K562 (cell line): ENCODE measurements around the gene RHOV. TPM values are rescaled to one million over a fixed set of nuclear protein-coding genes. Genes with fewer than 3 reads are reported as not detected.

Experiments used
- ATAC-seq: fragments of 200-7000 bp; cut with Tn5 transposase; 3 replicates; pipeline ENCODE4 v1.9.1; 2020; ENCODE audit warnings: moderate library complexity
- BruUV-seq: library from RNA; stranded (reverse); fragments of 400-500 nt; replicated peaks from 2 replicates; lab custom pipeline; 2021; lab: Mats Ljungman, UMichigan
- CTCF ChIA-PET: fragments of 300-600 bp; formaldehyde crosslinking; extraction: SDS; loops from one replicate; lab custom pipeline; 2021; ENCODE audit warnings: low intra/inter-chr PET ratio; lab: Yijun Ruan, JAX
- POLR2A ChIA-PET: fragments of 300-600, 350-650 bp; sonication (Branson Sonifier 250); formaldehyde crosslinking; extraction: SDS; loops from one replicate; lab custom pipeline; 2021; ENCODE audit warnings: antibody characterized with exemption, inconsistent platforms; lab: Yijun Ruan, JAX
- DNase-seq, 4 experiments: peaks; one replicate each; pipeline versions ENCODE4 v3.0.0 to v3.0.0-alpha.2; 2011 to 2018; ENCODE audit warnings: low spot score in 3 of 4, mixed read lengths in 3 of 4; ENCODE audit errors: extremely low read depth in 1 of 4
- FAIRE-seq: peaks from 2 replicates; lab custom pipeline; 2011; peaks lifted over from hg19 to GRCh38; lab: Jason Lieb, UNC
- H2AFZ ChIP-seq: 2 replicates; pipeline ENCODE4 v1.6.0; 2011; ENCODE audit warnings: low read depth, low read length, control low read depth, inconsistent platforms
- H3K27ac ChIP-seq: fragments of 200-600 bp; 3 replicates; pipeline ENCODE4 v1.8.0; 2011; ENCODE audit warnings: low read depth, mild to moderate bottlenecking, control low read depth, inconsistent platforms, low read length, moderate library complexity, mixed read lengths; ENCODE audit errors: extremely low read depth
- H3K27me3 ChIP-seq, 2 experiments: fragments of 300-600 bp in 1 of 2; 2 replicates in 1 of 2; 3 replicates in 1 of 2; pipeline versions ENCODE4 v1.6.0 to v1.8.0; 2011; ENCODE audit warnings: inconsistent platforms in 2 of 2, low read length in 2 of 2, mild to moderate bottlenecking in 1 of 2, mixed read lengths in 1 of 2, moderate library complexity in 1 of 2; ENCODE audit not compliant: control insufficient read depth in 2 of 2, insufficient read depth in 2 of 2
- H3K36me3 ChIP-seq: fragments of 300-600 bp; 3 replicates; pipeline ENCODE4 v1.8.0; 2011; ENCODE audit warnings: mild to moderate bottlenecking, low read length, inconsistent platforms; ENCODE audit not compliant: control insufficient read depth, insufficient read depth
- H3K4me1 ChIP-seq, 2 experiments: fragments of 200-600 bp in 1 of 2; replicated peaks in 1 of 2; 2 replicates in 1 of 2; 3 replicates in 1 of 2; pipeline versions ENCODE4 v1.5.1 to v1.8.0; 2011; ENCODE audit warnings: inconsistent platforms in 2 of 2, low read length in 2 of 2, mild to moderate bottlenecking in 1 of 2, mixed read lengths in 1 of 2, moderate library complexity in 1 of 2; ENCODE audit not compliant: control insufficient read depth in 2 of 2, insufficient read depth in 2 of 2
- H3K4me2 ChIP-seq: 2 replicates; pipeline ENCODE4 v1.6.1; 2011; ENCODE audit warnings: low read length, control low read depth, inconsistent platforms, mixed read lengths; ENCODE audit not compliant: insufficient read depth
- H3K4me3 ChIP-seq: fragments of 200-600 bp; sonication (generic), shearing (Covaris generic); 2 replicates; pipeline ENCODE4 v1.5.1; 2016; ENCODE audit warnings: control low read depth, inconsistent platforms
- H3K79me2 ChIP-seq: fragments of 200-600 bp; 3 replicates; pipeline ENCODE4 v1.8.0; 2011; ENCODE audit warnings: low read length, inconsistent platforms; ENCODE audit not compliant: control insufficient read depth, insufficient read depth
- H3K9ac ChIP-seq, 2 experiments: 2 replicates each; pipeline versions ENCODE4 v1.6.0 to v1.6.1; 2011; ENCODE audit warnings: low read depth in 2 of 2, low read length in 2 of 2, control low read depth in 1 of 2, inconsistent platforms in 1 of 2, mild to moderate bottlenecking in 1 of 2, mixed read lengths in 1 of 2; ENCODE audit not compliant: insufficient read depth in 1 of 2
- H3K9me1 ChIP-seq: one replicate; pipeline ENCODE4 v1.6.0; 2011; ENCODE audit warnings: inconsistent platforms, mild to moderate bottlenecking, low read length, moderate library complexity; ENCODE audit not compliant: control insufficient read depth, insufficient read depth
- H3K9me3 ChIP-seq: replicated peaks from 2 replicates; pipeline ENCODE4 v1.5.1; 2011; ENCODE audit warnings: low read depth, low read length, inconsistent platforms; ENCODE audit not compliant: control insufficient read depth, insufficient read depth
- H4K20me1 ChIP-seq: replicated peaks from 2 replicates; pipeline ENCODE4 v1.6.1; 2011; ENCODE audit warnings: low read length, inconsistent platforms, mixed read lengths; ENCODE audit not compliant: control insufficient read depth, insufficient read depth
- MCM3 ChIP-seq: fragments of 450-650 bp; IDR thresholded peaks from 2 replicates; pipeline ENCODE4 v1.6.1; 2016
- WGBS: fragments of 100-300 bp; shearing (Covaris generic); methylation state at CpG from one replicate; pipeline ENCODE4 v1.1.6; 2016; ENCODE audit warnings: low coverage, mixed read lengths; ENCODE audit not compliant: insufficient coverage; ENCODE audit errors: missing lambda C conversion rate; 5-methylcytosine and 5-hydroxymethylcytosine counted together
- in situ Hi-C: fragments of 300-500 bp; cut with MboI; formaldehyde crosslinking; loops from 4 replicates; pipeline ENCODE4 v1.15.0; 2018; ENCODE audit warnings: inconsistent platforms, mixed read lengths
- intact Hi-C: fragments of 100-400 bp; cut with micrococcal nuclease; formaldehyde crosslinking; loops from 2 replicates; pipeline ENCODE4 v1.14.2; 2022
- polyA plus RNA-seq, 8 experiments: library from polyadenylated mRNA; depleted of rRNA in 4 of 8; stranded (reverse) in 5 of 8; unstranded in 3 of 8; fragments of >200 nt; fragmentation: Nextera tagmentation in 2 of 8; fragmentation: Illumina TruSeq in 1 of 8; extraction: Ambion mirVana in 2 of 8; extraction: Trizol in 1 of 8; gene quantifications; 2 replicates each; pipeline versions ENCODE4 v1.2.1 to v1.2.3, GENCODE V29; 2011 to 2014; ENCODE audit warnings: inconsistent platforms in 1 of 8, missing spikeins in 1 of 8
- total RNA-seq, 7 experiments: library from RNA; depleted of rRNA in 6 of 7; stranded (reverse); fragments of >200 nt in 6 of 7; fragmentation: Illumina TruSeq in 2 of 7; extraction: Trizol in 2 of 7; gene quantifications; 2 replicates each; pipeline versions ENCODE4 v1.2.1 to v1.2.3, GENCODE V29; 2011 to 2021; ENCODE audit warnings: low replicate concordance in 1 of 7

RHOV gene
- total and polyA plus RNA-seq, 9 of the 15 experiments (the other 6 are each of a cell fraction or from before 2014, with no cell fraction given), result 0.08 to 2.0 (median 1.1) TPM

DNA sequence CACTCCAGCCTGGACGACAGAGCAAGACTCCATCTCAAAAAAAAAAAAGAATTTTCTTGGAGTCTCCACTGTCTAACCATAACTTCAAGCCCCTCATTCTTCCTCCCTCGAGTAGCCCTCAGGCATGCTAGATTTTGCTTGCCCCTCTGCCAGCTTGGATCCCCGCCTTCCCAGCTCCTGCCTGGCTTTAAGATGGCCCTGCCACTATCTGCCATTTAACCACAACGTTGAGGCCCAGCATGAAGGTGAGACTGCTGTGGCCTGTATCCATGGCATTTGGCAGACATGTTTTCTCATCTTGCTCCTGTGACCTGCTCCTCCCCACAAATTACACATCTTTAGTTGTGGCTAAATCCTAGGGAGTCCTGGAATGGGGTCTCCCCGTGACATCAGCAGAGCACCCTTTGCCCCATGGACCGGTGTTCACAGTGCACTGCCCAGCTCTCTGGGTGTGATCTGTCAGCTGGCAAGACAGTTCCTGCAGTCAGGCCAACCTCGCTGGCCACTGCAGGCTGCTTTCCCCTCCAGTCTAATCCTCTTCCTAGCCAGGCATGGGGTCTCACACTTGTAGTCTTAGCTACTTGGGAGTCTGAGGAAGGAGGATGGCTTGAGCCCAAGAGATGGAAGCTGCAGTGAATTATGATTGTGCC is 30.6 kb upstream of the RHOV start:
- ChIA-PET CTCF (interaction anchor here (2.0 to 5.5 kb wide), 3 partner anchors 114 to 280 kb away, joined by 8 to 74 read pairs (median 58); no protein-coding TSS in a partner anchor), POLR2A (interaction anchor here (0.6 to 2.1 kb wide), 6 partner anchors 9 to 281 kb away, joined by 3 to 9 read pairs (median 4); partner anchors contain the start of gene VPS18)
- Histone ChIP-seq H3K9me1 (no peaks in the 10 kb centered on the region), H3K9me3 (no peaks in the 10 kb centered on the region), H3K9ac (no peak overlapping the region), H3K4me2 (no peak overlapping the region), H3K36me3 (peaks cover 38% of the 10 kb centered on the region; the same call in 2 of the 3 replicates), H2AFZ (no peak overlapping the region), H3K27ac (no peak overlapping the region), H4K20me1 (peaks cover 31% of the 10 kb centered on the region; the same call in 1 of the 2 replicates), H3K79me2 (peaks cover 3% of the 10 kb centered on the region; the same call in 1 of the 3 replicates), H3K4me1 (peaks cover 11 to 35% of the 10 kb centered on the region in 2 experiments; a peak in 4 of 5 replicates), H3K27me3 (no peaks in the 10 kb centered on the region), H3K4me3 (no peak overlapping the region)
- intact Hi-C loops, result loop anchor here (1.0 to 5.0 kb wide), 2 partner anchors 63 to 281 kb away; no protein-coding TSS in a partner anchor
- FAIRE-seq (no peak), DNase-seq (no peak), ATAC-seq (no peak)
- WGBS, result 63% methylated on average over 7 of the region's 7 CpGs
- TF ChIP-seq MCM3, result no peak
- in situ Hi-C loops, result loop anchor here (5.0 kb wide), 1 partner anchor 118 kb away; no protein-coding TSS in a partner anchor
- no TSS peak for BruUV-seq
